Smooth muscle cell of the brain vasculature (primary cell): ENCODE results near the gene SCRG1.

ENCODE experiments used
- DNase-seq: peaks from one replicate; pipeline ENCODE4 v3.0.0-alpha.2; 2012; ENCODE audit warnings: low read depth, low spot score

Gene SCRG1

DNA sequence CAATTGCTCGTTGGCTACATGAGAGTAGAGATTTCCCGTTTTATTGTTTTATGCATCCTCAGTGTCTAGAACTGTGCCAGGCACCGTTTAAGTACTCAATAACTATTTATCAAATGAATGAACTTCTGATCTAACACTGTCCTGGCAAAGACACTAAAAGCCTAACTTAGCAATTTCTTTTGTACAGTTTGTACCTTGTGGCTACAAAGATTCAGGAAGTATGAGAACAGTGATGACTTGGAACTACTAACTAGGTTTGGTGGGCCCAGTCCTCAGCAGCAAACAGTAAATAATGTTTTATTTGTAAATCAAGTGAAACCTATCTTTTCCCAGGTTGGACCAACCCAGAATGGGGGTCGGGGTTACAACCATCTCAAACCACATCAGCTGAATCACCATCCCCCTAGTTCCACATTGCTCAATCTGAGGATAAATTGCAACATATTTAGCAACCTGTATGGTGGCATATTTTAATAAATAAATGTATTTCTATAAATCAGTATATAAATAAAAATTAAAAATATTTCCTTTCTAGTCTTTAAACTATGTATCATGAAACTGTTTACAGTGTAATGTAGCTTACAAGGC lies 12.3 kb upstream of the SCRG1 start:
- DNase-seq = no peak

DNA sequence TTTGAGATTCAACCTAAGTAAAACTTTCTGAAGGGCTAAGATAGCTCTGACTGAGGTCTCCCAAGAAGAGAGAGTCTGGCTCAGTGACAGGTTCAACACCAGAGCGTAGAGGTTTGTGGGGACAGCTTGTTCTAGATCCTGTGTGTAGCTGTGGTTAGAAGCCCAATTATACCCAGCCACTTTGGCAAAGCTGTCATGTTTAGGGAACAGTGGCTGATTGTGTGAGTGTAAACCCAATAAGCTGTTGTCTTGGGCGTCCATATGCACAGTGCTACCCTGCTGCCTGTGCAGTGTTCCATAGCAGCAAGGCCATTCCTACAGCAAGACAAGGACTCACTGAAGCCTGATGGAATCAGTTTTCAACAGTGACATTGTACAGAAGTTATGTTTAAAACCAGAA lies 11.2 kb upstream of the SCRG1 start:
- no peak for DNase-seq

- no peak for DNase-seq
Observed at GRCh38 chr4:173405840-173406606, 7.1 kb upstream of the SCRG1 start.

DNA sequence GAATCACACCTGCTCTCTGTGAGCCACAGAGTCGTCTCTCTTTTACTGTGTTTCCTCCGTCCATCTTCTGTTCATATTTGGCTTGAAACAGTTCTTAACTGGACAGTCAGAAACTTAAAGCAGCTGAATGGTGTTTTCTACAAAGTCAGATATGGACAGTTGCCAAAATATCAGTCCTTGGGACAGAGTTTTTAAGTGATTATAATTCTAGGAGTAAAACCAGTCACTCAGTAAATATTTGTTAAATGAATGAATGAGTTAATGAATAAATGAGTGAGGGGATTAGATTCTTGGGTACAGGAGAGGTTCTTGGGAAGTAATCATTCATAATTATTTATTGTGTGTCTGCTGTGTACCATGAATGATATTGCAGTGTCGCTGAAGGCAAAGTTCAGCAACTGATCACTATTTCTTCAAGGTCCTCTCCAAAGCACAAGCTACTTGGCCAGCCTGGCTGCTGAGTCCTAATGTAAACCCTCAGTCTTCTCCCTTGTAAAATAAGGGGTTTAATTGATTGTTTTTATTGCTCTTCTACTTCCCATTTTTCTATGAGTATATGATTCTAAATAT lies 5.5 kb upstream of the SCRG1 start:
- DNase-seq = no peak

DNA sequence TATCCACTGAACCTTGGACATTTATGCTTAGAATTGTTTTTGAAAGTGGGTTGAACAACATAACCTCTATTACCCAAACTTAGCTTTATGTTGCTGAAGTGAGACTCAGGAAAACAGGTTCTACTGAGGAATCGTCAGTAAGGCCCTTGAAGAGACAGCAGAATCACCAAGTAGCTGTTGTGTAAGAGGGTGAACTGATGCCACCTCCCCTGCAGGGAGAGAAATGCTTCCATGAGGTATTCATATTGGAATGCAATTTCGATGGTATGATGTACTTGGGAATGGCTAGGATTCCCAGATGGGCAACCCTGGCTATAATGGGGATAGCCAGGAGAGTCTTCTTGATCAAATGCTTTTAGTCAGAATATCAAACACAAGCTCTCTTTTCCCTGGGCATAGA lies 4.1 kb upstream of the SCRG1 start:
- DNase-seq = no peak

DNA sequence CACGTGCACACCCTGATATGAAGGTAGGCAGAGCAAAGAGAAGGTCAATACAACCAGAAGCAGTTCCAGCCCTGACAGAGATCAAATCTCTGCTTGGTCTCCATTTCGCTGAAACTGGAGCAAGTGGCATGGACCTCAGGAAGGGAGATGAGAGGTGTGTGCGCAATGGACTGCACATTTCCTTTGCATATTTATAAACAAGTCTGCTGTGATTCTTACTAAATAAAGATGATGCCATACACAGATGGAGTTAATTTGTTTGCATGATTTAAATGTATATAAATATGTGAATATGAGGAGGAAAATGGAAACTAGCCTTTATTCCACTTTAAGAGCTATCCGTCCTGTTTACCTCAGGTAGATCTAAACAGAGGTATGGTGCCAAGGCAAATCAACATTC lies 2.1 kb upstream of the SCRG1 start:
- no peak for DNase-seq

- DNase-seq = no peak
Observed at GRCh38 chr4:173398220-173398619, 696 bp downstream of the SCRG1 start.

DNA sequence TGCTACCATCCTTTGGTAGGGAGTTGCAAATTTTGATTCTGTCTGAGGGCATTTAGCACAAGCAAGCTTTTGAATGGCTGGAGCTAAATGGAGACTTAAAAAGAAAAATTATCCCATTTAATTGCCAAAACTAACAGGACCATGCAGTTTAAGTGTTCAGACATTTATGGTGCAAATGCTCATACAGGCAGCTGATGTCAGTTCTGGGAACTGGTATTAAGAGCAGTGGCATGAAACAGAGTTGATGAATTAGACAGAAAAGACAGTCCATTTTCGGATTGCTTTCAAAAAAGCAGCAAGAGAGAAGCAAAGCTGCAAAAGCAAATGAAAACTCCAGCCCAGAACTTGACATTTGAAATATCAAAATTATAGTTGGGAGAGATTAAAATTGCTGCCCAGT lies 1.3 kb downstream of the SCRG1 start:
- no peak for DNase-seq

DNA sequence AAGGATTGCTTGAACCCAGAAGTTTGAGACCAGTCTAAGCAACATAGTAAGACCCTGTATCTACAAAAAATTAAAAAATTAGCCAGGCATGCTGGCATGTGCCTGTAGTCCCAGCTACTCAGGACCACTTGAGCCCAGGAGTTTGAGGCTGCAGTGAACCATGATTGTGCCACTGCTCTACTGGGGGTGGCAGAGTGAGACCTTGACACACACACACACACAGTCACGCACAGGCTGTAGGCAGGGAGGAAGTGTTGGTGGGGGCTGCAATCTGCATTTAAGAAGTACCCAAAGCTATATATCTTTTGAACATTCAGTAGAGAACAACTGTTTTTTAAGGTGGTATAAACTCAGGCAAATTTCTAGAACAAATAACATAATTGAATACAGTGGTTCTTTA lies 7.2 kb downstream of the SCRG1 start:
- no peak for DNase-seq

DNA sequence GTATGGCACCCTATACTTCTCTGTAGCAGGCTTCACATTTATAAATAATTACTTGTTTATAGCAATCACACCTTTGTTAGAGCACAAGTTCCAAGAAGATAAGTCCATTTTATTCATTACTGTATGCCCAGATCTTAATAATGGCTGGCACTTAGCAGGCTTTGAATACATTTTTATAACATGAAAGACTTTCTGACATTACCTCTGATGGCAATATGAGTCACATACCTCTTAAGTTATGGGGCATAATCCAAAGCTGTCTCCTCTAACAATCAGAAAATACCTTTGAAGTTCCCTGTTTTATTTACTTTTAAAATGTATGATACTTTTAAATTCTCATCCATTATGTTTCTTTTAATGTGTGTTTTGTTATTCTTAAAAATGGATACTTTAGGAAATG lies 12.2 kb downstream of the SCRG1 start:
- DNase-seq = no peak

DNA sequence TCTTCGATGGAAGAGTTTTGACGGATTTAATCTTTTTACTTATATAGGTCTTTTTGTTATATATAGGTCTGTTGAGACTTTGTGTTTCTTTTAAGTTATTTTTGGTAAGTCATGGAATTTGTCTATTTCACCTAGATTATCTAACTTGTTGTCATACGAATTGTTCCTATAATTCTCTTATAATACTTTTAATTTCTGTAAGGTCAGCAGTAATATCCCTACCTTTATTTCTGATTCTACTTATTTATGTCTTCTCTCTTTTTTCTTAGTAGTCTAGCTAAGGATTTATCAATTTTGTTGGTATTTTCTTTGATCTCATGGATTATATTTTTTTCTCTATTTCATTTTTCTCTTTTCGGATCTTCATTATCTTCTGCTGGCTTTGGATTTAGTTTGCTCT lies 16.6 kb downstream of the SCRG1 start:
- no peak for DNase-seq

DNA sequence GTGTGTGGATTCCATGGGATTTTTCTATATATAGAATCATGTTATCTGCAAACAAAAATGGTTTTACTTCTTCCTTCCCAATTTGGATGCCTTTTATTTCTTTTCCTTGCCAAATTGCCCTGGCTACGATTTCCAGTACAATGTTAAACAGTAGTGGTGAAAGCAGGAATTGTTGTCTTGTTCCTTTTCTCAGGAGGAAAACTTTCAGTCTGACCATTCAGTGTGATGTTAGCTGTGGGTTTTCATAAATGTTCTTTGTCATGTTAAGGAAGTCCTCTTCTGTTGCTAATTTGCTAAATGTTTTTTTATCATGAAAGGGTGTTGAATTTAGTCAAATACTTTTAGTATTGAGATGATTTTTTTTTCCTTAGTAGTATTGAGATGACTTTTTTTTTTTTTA lies 17.3 kb downstream of the SCRG1 start:
- no peak for DNase-seq

GRCh38 chr4:173380987-173381386 lies 17.9 kb downstream of the SCRG1 start:
- no peak for DNase-seq

DNA sequence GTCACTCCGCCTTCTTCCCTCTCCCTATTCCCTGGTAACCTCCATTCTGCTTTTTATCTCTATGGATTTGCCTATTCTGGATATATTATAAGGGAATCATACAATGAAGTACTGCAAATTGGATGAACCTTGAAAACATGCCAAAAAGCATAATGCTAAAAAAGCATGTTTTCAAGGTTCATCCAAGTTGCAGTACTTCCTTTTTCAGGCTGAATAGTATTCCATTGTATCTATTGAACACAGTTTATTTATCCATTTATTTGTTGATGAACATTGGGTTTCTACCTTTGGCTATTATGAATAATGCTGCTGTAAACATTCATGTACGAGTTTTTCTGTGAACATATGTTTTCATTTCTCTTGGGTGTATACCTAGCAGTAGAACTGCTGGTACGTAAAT lies 19.0 kb downstream of the SCRG1 start:
- DNase-seq = no peak

DNA sequence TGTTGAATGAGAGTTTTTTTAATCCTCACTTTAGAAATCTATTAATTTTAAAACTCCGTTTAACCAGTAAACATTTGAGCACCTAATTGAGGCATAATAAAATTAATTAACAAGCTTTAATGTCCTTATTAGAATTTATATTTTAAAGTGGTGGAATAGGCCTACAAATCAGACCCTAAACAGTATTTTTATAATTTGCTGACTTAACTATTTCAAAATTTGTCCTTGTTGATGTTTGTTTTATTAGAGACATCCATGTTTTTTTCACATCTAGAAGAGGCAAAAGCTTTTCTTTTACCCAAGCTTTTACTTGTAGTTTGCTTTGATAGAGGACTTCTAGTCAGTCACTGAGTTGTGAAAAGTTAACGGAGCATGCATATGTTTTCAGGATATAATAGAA lies 24.3 kb downstream of the SCRG1 start:
- DNase-seq = no peak

GRCh38 chr4:173371292-173372192 lies 27.4 kb downstream of the SCRG1 start:
- no peak for DNase-seq

DNA sequence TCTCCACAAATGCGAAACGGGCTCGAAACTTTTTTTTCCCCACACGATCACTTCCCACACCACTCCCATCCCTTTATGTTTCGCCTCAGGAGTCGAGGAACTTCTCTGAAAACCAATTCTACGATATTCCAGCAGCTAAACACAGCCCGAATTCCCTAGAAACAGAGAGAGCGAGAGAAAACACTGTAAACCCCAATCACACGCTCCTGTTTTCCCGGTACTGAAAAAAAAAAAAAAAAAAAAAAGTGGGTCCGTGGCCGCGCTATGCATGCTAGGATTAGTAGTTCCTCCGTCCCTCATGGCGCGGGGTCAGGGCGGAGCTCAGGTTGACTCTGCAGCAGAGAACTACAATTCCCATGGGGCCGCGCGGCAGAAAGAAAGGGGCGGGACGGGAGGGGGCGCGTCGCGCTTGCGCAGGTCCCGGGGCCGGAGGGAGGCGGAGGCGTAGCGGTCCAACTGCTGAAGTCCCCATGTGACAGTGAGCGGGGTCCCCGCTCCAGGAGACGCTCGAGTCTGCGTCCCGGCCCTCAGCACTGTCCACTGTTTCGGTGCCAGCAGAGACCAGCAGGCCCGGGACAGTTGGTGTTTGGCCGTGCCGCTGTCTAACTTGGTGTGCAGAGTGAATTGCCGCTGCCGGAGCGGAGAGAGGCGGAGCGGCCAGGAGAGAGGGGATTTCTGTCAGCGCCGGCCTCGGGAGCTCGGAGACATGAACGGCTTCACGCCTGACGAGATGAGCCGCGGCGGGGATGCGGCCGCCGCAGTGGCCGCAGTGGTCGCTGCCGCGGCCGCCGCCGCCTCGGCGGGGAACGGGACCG lies 28.2 kb downstream of the SCRG1 start, which contains the start of gene SAP30:
TSS of gene SAP30 (plus strand) at position 478 of the 815 bp plus-strand sequence. CDS start at position 707, 229 bp downstream.
- peak; percentile 98 for DNase-seq

DNA sequence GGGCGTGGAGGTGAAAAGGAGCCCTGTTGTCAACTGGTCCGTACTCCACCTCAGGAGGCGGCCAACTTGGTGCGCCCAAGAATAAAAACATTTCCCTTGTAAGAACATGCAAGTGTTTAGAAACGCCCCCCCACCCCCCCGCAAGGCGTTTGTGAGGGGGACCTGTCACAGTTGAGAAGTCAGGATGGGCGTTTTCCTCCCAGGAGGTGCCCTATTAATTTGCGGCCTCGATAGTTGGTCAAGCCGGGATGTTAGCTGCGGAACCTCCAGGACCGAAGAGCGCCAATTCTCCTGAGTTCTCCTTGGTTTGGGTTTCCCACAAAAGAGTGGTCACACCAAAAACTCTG lies 28.8 kb downstream of the SCRG1 start:
- DNase-seq = no peak

GRCh38 chr4:173367946-173368345 lies 31.0 kb downstream of the SCRG1 start:
- DNase-seq = no peak

DNA sequence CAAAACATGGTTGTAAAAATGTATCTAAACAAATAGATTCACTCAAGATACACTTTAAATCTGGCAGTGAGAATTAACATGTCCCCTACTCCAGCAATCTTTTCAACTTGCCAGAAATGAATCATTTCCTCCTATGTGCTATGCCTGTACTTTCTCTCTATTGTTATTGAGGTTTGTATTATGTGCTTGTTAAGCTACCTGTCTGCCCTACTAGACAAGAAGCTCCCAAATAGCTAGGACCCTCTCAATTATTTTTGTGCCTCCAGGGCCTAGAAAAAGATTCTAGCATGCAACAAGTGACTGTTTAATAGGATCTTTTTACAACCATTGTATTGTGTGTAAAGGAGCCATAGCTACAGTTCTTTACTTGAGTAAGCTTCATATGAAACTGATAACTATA lies 31.6 kb downstream of the SCRG1 start:
- no peak for DNase-seq

DNA sequence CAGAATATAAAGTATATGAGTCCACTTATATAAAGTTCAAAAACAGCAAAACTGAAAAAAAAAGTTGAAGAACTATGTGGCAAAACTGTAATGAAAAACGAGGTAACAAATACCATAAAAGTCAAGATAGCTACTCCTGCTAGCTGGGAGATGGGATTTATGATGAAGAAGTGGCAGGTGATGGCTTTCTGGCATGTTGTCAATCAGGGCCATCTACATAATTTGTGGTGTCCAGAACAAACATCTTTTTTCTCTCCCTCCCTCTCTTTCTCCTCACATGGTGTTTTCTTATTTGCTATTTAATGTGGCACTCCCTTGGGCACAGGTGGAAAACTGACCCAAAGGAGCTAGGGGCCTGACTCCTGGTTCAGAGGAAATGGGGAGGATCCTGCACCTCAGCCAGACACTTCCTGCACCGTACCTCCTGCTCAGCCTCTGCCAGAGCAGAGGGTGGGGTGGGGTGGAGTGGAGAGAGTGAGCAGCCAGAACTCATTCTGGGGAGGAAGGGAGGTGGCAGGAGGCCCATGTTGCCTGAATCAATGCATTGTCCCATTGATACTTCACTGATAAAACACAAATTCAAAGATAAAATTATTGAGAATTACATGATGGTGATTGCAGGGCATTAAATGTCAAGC lies 33.4 kb downstream of the SCRG1 start:
- no peak for DNase-seq
